EL (cell line): ENCODE results near the gene UBE4A.

Experiments used
- DNase-seq: peaks from one replicate; pipeline ENCODE4 v3.0.0-alpha.2; 2016

Gene UBE4A, protein sequence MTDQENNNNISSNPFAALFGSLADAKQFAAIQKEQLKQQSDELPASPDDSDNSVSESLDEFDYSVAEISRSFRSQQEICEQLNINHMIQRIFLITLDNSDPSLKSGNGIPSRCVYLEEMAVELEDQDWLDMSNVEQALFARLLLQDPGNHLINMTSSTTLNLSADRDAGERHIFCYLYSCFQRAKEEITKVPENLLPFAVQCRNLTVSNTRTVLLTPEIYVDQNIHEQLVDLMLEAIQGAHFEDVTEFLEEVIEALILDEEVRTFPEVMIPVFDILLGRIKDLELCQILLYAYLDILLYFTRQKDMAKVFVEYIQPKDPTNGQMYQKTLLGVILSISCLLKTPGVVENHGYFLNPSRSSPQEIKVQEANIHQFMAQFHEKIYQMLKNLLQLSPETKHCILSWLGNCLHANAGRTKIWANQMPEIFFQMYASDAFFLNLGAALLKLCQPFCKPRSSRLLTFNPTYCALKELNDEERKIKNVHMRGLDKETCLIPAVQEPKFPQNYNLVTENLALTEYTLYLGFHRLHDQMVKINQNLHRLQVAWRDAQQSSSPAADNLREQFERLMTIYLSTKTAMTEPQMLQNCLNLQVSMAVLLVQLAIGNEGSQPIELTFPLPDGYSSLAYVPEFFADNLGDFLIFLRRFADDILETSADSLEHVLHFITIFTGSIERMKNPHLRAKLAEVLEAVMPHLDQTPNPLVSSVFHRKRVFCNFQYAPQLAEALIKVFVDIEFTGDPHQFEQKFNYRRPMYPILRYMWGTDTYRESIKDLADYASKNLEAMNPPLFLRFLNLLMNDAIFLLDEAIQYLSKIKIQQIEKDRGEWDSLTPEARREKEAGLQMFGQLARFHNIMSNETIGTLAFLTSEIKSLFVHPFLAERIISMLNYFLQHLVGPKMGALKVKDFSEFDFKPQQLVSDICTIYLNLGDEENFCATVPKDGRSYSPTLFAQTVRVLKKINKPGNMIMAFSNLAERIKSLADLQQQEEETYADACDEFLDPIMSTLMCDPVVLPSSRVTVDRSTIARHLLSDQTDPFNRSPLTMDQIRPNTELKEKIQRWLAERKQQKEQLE

DNA sequence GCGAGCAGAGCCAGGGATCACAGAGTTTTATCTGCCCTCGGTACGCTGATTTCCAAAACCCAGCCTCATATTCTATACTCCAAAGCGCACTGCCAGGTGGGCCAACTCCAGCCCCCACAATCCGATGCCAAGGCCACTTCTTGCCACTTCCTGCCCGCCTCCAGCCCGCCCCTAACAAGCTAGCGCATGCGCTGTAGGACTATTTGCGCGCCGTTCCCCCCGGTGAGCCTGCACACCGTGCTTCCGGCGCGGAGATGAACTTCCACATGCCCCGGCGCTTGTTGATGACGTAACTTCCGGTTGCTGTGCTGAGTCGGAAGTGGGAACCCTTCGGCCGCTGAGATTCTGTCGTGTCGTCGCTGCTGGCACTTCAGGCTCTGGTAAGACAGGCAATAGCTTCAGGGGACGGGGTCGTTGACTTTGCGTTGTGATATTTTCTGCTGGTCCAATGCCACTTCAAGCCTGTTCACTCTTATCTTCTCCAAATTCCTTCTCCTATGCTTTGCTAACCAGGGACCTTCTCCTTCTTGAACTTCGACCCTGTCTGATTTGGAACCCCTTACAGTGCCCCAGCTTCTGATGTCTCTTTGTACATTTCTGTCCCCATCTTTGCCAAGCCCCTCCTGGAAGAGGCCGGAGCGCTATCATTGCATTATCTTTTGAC is at the start of gene UBE4A:
Gene UBE4A, plus strand, starts transcription at position 306 of the 664 bp plus-strand sequence. CDS start 5,481 bp downstream, outside the sequence.
- peak; percentile 92 for DNase-seq

DNA sequence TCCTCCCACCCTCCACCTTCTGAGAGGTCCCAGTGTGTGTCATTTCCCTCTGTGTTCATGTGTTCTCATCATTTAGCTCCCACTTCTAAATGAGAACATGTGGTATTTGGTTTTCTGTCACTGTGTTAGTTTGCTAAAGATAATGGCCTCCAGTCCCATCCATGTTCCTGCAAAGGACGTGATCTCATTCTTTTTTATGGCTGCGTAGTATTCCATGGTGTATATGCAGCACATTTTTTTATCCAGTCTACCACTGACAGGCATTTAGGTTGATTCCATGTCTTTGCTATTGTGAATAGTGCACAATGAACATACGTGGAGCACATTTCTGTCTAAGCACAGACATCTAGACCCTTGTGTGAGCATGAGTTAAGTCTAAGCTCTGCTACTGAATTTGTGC is 49.1 kb upstream of the UBE4A start:
- DNase-seq, result no peak

DNA sequence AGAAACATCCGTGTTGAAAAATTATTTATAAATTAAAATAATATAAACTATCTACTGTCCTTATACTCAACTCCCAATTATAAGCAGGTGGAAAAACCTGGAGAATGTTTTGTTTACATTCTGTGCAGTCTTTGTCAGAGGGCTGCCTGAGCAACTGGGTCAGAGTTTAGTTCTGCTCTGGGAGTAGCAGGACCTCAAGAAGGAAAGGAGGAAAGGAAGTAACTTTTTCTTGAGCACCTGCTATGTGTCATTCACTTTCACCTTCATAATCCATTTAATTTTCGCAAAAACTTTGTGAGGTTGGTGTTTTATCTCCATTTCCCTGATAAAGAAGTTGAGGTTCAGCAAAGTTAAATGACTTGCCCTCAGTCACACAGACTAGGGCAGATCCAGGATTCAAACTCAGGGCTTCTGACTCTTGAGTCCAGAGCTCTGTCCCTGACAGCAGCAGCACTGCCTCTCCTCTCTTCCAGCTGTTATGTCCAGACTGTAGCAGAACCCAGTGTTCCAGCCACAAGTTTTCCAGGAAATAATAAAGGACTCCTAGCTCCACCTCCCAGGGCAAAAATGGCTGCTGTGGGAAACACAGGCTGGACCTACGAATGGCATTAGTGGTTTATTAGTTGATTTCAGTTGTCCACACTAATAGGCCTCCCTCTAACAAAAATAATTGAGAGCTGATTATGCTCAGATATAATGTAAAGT is 48.5 kb upstream of the UBE4A start:
- no peak for DNase-seq

DNA sequence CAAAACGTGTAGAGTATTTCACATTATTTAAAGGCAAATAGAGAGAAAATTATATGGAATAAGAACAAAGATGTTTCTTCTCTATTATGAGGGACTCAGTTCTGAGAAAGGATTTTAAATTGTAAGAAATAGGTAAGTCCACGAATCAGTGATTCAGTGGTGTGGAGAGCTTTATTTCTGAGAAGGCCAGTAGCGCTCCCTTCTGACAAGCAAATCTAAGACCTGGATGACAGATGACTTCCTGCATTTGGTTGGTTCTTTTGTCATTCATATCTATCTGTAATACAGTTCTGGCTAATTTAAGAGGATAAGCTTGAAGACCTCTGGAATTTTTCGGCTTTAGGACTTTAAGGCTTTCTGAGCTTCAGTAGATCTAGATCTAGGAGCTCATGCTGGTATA is 47.9 kb upstream of the UBE4A start:
- no peak for DNase-seq

DNA sequence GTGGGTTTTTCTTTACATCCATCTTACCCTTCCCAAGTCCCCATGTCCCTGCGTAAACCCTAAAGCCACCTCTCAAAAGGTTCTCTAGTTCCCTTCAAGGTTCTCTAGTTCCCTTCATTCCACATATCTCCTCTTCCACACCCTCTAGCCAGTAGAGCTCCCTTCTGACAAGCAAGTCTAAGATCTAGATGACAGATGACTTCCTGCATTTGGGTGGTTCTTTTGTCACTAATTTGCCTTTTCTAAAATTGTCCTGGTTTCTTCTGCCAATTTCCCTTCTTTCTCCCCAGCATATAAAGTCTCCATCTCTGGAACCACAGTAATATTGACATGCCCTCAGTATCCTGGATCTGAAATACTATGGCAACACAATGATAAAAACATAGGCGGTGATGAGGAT is 47.1 kb upstream of the UBE4A start:
- DNase-seq, result no peak

DNA sequence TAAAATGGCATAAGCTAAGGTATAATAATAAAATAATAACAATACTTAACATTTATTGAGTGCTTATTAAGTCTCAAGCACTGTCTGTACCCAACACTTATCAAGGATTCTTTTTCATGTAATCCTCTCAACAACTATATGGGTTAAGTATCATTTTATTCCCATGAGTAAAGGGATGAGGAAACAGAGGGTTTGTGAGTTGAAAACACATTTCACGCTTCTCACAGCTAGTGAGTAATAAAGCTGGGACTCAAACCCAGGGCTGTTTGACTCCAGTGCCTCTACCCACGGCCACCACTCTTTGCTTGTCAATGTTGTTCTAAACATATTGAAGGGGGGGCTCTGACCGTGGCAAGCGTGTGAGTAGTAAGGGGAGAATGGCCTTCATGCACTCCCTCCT is 46.2 kb upstream of the UBE4A start:
- DNase-seq, result no peak

DNA sequence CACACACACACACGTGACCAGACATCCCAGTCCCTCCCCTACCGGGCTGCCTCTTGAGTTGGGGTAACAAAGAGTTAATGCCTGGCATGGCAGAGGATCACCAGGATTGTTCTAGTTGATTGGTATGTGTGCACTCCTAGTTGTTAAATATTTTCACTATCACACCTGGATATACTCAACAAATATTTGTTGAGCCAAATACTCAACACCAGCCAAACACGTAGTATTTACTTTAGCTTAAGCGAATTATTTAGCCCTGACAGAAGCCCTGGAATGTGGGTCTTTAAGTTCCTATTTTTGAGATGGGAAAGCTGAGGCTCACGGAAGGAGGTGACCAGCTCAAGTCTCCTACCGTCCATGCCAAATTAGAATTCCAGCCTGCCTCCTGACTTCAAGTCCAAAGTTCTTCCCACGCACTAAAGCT is 44.4 kb upstream of the UBE4A start:
- no peak for DNase-seq

DNA sequence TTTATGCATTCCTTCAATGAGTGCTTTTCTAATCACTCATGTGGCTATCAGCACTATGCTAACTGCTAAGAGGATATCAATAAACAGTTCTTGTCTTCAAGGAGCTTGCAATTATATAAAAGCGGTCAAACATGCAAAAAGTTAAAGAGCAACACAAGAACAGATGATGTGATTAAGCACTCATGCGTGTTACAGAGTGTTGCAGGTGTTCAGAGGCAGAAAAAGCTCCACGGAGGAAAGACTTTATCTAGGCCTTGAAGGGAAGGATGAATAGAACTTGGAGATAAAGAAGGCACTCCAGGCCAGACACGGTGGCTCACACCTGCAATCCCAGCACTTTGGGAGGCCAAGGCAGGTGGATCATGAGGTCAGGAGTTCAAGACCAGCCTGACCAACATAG is 41.3 kb upstream of the UBE4A start:
- no peak for DNase-seq

DNA sequence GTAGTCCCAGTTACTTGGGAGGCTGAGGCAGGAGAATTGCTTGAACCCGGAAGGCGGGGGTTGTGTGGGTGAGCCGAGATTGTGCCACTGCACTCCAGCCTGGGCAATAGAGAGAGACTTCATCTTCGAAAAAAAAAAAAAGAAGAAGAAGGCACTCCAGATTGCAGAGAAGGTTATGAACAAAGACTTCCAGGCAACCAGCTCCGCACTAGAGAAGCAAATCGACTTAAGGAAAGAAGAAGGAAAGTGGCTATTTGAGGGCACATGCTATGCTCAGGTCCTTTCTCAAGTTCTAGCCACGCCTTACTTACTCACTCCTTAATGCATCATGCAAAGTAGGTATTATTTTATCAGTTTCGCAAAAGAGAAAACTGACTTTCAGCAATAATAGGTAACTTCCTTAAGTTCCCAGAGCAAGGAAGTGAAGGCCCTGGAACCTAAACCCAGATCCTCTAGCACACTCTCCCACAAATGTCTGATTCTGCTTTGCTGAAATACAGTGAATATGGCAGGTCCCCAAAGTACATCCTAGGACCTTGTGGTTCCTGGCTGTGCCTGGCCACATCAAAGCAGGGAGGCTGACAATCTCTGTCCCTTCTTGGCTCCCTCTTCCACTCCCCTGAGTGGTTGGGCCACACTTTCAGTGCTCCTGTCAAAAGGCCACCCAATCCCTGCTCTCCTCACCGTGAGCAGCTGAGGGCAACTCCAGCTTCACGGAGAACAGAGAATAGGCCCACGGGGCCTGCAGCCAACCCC is 40.6 kb upstream of the UBE4A start:
- no peak for DNase-seq

DNA sequence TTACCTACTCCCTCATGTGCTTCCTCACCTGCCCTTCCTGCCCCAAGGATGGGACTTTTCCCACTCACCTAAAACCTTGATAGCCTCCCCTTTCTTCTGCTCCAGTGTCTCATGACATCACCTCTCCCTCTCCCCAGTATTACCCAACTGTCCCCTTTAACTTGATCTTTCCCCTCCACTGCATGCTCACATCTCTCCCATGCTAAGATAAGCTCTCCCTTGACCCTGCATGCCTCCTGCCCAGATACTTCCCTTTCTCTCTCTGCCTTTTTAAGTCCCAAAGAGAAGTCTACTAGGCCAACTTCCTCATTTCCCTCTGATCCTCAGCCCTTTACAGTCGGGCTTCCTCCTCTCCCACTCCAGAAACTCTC is 40.1 kb upstream of the UBE4A start:
- DNase-seq, result no peak

DNA sequence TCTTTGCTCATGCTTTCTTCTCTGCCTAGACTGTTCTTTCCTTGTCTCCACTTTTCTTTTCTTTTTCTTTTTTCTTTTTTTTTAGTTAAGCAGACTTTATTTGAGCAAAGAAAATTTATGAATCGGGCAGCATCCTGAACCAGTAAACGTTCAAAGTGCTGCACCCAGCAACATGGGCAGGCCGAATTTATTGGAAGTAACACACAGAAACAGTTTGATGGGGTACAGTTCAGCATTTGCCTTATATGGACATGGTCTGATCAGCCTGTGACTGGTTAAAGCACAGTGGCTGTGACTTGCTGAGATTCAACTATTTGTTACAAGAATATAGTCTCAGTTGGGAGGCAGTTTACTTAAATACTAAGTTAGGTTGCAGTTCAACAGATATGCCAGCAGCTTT is 38.9 kb upstream of the UBE4A start:
- DNase-seq, result no peak

DNA sequence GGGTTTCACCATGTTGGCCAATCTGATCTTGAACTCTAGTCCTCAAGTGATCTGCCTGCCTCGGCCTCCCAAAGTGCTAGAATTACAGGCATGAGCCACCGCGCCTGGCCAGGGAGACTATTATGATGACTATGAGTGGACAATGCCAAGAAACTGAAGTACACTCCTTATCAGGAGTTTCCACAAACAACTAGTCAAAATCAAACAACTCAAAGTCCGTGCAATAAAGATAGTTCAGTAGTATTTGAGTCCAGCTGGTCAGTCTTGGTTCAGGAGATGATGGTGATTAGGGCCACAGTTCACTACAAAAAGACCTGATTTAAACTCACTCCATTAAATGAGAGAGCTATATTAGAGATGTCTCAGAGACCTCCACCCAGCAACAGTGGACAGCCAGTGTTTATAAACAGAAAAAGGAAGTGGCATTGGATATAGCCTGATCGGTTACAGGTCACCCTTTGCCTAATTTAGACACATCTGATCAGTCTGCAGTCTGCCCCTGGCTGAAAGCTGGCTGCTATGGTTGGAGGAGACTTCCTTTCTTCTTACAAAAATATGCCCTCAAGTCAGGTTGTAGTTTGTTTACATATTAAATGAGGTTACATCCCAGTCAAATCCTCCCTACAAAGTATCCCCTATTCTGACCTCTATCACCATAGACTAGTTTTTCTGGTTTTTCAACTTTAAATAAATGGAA is 37.9 kb upstream of the UBE4A start:
- no peak for DNase-seq

DNA sequence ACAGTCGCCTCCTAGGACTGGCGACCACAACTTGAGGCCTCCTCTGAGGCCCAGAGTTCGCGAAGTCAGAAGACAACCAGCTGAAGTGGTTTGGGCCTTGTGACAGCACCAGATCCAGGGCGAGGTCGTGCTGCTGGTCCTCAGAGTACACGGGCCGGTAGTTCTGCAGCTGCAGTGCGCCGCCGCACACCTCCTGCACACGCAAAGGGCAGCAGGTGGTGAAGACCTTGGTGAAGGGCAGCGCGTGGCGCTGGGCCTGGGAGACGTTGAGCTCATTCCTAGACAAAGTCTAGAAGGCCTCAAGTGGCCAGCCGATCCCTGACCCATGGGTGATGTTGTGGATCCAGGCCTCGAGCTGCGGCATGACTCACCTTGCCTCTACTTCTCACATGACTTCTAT is 36.7 kb upstream of the UBE4A start:
- no peak for DNase-seq

DNA sequence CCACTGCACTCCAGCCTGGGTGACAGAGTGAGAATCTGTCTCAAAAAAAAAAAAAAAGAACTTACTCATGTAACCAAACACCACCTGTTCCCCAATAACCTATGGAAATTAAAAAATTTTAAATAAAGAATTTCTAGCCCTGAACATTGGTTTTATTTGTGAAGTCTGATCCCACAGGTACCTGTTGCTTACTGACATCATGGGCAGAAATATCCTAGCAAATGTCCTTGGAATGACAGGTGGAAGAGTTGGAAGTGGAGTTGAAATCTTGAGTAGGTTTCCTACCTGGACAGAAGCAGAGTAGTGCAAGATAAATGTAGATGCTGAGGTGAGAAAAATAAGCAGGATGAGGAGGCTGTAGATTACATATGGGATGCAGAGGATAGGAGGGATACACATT is 34.1 kb upstream of the UBE4A start:
- no peak for DNase-seq

DNA sequence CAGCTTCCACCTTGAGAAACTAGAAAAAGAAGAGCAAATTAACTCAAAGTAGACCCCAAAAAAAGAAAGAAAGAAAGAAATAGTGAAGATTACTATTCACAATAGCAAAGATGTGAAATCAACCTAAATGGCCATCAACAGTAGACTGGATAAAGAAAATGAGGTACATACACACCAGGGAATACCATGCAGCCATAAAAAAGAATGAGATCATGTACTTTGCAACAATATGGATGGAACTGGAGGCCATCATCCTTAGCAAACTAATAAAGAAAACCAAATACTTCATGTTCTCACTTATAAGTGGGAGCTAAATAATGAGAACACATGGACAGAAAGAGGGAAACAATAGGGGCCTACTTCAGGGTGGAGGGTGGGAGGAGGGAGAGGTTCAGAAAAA is 30.7 kb upstream of the UBE4A start:
- no peak for DNase-seq

DNA sequence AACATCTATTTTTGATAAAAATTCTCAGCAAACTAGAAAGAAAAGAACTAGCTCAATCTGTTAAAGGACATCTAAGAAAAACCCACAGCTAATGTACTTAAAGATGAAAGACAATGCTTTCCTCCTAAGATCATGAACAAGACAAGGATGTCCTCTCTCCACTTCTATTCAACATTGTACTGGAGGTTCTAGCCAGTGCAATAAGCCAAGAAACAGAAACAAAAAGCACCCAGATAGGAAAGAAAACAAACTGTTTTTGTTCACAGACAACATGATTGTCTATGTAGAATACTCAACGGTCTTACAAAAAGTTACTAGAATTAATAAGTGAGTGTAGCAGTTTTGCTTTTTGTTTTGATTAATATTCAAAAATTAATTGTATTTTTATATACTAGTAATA is 24.7 kb upstream of the UBE4A start:
- no peak for DNase-seq

DNA sequence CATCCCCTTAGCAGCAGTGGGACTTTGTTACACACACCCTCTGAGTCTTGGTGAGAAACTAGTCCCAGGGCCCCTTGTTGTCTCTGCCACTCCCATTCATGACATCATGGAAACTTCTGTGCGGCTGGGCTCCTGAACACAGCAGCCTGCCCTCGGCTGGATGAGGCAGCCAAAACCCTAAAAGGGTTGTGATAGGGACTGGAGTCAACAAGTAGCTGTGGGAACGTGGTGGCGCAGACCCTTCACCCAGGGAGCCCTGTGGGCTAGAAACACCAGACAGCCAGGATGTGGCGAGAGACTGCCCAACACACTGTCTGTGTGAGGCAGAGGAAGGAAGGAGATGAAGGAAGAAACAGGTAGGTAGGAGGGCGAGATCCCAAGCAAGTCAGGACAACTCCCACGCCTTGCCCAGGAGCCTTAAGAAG is 20.8 kb upstream of the UBE4A start:
- no peak for DNase-seq

DNA sequence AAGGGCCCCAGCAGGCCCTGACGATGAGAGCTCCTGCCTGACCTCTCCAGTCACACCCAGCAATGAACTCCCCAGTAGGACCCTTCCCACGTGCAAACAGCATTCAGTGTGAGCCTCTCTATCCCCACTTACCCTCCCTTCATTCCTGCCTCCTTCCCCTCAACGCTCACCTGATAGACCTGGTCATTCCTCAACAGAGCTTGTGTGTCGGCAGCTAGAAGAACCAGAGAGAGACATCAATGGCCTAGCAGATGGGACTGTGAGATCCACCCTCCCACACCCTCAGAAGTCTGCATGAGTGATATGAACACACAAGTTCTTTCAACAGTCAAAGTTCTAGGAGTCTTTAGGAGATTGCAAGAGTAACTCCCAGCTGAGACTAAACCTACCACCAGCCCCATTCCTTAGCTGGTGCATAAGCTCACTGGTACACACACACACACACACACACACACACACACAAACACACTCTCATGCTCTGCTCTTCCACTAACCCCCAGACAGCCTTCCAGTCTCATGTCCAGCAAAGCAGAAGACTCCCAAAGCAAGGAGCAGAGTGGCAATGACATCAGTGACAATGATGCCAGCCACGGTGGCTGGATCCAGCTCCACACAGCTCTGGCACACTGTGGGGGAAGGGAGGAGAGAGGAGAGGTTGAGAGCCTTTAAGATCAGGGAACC is 20.0 kb upstream of the UBE4A start:
- DNase-seq, result no peak

DNA sequence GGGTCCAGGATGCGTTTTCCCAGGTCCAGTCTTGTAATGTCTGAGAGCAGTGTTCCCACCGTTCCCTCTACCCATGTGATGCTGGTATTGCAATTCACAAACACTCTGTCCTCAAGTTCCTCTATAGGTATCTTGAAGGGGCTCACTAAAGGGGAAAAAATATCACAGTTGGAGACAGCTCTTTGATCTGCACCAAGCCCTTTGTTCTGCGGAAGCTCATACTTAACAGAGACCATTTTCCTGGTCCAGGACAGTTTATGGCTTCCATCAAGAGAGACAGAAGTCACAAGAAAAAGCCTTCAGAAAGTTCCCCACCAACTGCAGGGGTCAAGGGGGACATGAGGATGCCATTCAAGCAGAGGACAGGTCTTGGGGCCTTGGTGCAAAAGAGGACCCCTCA is 19.0 kb upstream of the UBE4A start:
- DNase-seq, result no peak

DNA sequence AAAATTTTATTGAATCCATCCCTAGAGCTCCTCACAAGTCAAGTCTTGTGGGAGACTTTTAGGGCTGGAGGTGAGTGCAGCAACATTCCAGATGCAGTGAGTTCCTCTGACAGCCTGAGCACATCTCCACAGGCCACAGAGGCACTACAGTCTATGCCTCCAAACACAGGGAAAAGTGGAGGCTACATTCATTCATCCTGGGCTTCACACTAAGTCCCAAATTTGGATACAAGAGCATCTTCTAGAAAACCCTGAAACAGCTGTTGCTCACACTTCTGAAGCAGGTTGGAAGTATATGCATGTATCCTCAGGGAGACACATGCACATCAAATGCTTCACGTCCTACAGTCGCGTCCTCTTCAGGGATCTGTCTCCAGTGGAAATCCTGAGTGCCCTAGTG is 18.1 kb upstream of the UBE4A start:
- DNase-seq, result no peak
